Sigmoid colon (tissue), 4 donors: ENCODE measurements around the gene CCNB3.

ENCODE experiments used
- POLR2A ChIP-seq, 2 donors: fragments of 450-650 bp; IDR thresholded peaks; one replicate each; pipeline ENCODE4 v1.6.1; 2016; ENCODE audit warnings: antibody characterized with exemption in 2 of 2, mild to moderate bottlenecking in 2 of 2, moderate library complexity in 2 of 2
- POLR2AphosphoS5 ChIP-seq, 4 donors: sonication (generic); formaldehyde crosslinking; IDR thresholded peaks; one replicate each; pipeline ENCODE4 v1.6.1; 2017; ENCODE audit warnings: antibody characterized with exemption in 4 of 4
- TF ChIP-seq, protein P1 (sequence below), 4 experiments: fragments of 450-650 bp in 3 of 4; fragments of 200-600 bp in 1 of 4; IDR thresholded peaks; one replicate each; pipeline ENCODE4 v1.5.1; 2016 to 2019; ENCODE audit warnings: antibody characterized with exemption in 4 of 4, mild to moderate bottlenecking in 3 of 4, moderate library complexity in 2 of 4

DNA sequence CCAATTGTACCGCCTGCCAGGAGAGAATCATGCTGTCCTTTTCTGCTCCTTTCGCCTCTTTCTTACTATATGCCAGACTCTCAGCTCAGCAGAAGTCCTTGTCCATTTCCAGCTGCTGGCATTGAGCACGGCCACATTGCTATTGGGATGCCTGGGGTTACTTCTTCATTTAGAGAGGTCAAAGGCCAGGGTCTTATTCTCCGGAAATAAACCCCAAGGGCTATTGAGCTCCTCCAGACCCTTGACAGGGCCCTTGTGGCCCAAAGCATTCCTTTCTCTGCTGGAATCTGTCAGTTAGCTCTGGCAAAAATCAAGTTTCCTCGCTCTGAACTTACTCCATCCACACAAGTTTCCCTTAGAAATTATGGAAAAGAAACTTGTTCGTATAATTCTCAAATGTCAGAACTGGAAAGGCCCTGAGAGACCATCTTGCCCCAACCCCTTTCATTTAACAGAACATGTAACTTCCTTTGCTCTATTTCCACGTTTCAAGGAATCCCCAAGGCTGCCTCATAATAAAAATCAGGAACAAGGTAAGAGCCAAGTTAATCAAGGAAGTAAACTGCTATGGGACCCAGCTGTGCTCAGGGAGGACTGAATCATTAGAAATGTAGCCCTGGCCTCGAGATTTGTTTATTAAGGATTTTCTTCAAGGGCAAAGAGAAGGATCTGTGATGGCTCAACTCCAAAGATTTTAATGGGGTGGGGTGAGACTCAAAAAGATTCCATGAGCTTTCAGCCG lies 15.5 kb upstream of the CCNB3 start:
- TF ChIP-seq POLR2A (IDR thresholded peaks at IDR 0.05), result no peak
- no peak for TF ChIP-seq POLR2AphosphoS5 (IDR thresholded peaks at IDR 0.05)
- TF ChIP-seq, protein P1, sequence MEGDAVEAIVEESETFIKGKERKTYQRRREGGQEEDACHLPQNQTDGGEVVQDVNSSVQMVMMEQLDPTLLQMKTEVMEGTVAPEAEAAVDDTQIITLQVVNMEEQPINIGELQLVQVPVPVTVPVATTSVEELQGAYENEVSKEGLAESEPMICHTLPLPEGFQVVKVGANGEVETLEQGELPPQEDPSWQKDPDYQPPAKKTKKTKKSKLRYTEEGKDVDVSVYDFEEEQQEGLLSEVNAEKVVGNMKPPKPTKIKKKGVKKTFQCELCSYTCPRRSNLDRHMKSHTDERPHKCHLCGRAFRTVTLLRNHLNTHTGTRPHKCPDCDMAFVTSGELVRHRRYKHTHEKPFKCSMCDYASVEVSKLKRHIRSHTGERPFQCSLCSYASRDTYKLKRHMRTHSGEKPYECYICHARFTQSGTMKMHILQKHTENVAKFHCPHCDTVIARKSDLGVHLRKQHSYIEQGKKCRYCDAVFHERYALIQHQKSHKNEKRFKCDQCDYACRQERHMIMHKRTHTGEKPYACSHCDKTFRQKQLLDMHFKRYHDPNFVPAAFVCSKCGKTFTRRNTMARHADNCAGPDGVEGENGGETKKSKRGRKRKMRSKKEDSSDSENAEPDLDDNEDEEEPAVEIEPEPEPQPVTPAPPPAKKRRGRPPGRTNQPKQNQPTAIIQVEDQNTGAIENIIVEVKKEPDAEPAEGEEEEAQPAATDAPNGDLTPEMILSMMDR (IDR thresholded peaks at IDR 0.05), result no peak
